Heart right ventricle (tissue), 16 donors: ENCODE data around the gene USP33. TPM values are rescaled to one million over a fixed set of nuclear protein-coding genes. Genes with fewer than 3 reads are reported as not detected.

Experiments
- ATAC-seq, 8 donors: fragments of 200-7000 bp; cut with Tn5 transposase; one replicate each; pipeline ENCODE4 v1.9.1; 2020; ENCODE audit warnings: mild to moderate bottlenecking in 8 of 8, moderate library complexity in 8 of 8, moderate number of reproducible peaks in 1 of 8
- DNase-seq, 2 donors: peaks; one replicate each; pipeline ENCODE4 v3.0.0-alpha.2; 2020
- H3K27ac ChIP-seq, 10 donors: fragments of 200-600 bp; sonication (generic) in 2 of 10; one replicate each; pipeline versions ENCODE4 v1.5.0 to v1.8.0; 2020 to 2022; ENCODE audit warnings: mild to moderate bottlenecking in 3 of 10
- H3K27me3 ChIP-seq, 7 donors: fragments of 200-600 bp; one replicate each; pipeline ENCODE4 v1.8.0; 2021 to 2022; ENCODE audit warnings: mild to moderate bottlenecking in 2 of 7
- H3K36me3 ChIP-seq, 9 donors: fragments of 200-600 bp; sonication (generic) in 1 of 9; one replicate each; pipeline versions ENCODE4 v1.5.0 to v1.8.0; 2020 to 2022; ENCODE audit warnings: mild to moderate bottlenecking in 2 of 9
- H3K4me1 ChIP-seq, 9 donors: fragments of 200-600 bp; sonication (generic) in 1 of 9; one replicate each; pipeline versions ENCODE4 v1.5.0 to v1.8.0; 2020 to 2022; ENCODE audit warnings: mild to moderate bottlenecking in 4 of 9
- H3K4me3 ChIP-seq, 10 donors: fragments of 200-600 bp; sonication (generic) in 2 of 10; one replicate each; pipeline versions ENCODE4 v1.5.0 to v1.8.0; 2020 to 2022; ENCODE audit warnings: mild to moderate bottlenecking in 7 of 10, moderate library complexity in 2 of 10
- H3K9me3 ChIP-seq, 11 donors: fragments of 200-600 bp in 10 of 11; sonication (generic) in 2 of 11; one replicate each; pipeline versions ENCODE4 v1.5.0 to v1.8.0; 2013 to 2022; ENCODE audit warnings: mild to moderate bottlenecking in 2 of 11, control low read depth in 1 of 11, moderate library complexity in 1 of 11
- WGBS, 2 donors: extraction: QIAGEN DNeasy Blood & Tissue Kit; methylation state at CpG; one replicate each; pipeline ENCODE4 v1.1.7; 2013; ENCODE audit warnings: inconsistent platforms in 1 of 2; 5-methylcytosine and 5-hydroxymethylcytosine counted together
- intact Hi-C, 10 donors: fragments of 100-400 bp; cut with DNase I; formaldehyde crosslinking; loops; one replicate each; pipeline versions ENCODE4 v1.11.1 to v1.14.2; 2022
- polyA plus RNA-seq, 2 donors: library from polyadenylated mRNA; stranded (reverse); fragments of 200-250 nt; gene quantifications; one replicate each; pipeline ENCODE4 v1.2.3, GENCODE V29; 2013
- total RNA-seq, 10 donors: library from RNA; stranded (reverse); fragmentation: NEBNext Ultra II Directional in 3 of 10; extraction: Animal tissue kit (Norgen Biotek cat#: 25700) in 3 of 10; gene quantifications; one replicate each; pipeline versions ENCODE4 v1.2.1 to v1.2.4, GENCODE V29; 2021 to 2023
- TF ChIP-seq, protein P1 (sequence below), 9 donors: fragments of 200-600 bp; sonication (generic) in 2 of 9; IDR thresholded peaks; one replicate each; pipeline versions ENCODE4 v1.5.0 to v1.8.0; 2021 to 2022; ENCODE audit warnings: antibody characterized with exemption in 9 of 9, mild to moderate bottlenecking in 5 of 9, moderate library complexity in 1 of 9
- donor health status: Arrhythmogenic right ventricular cardiomyopathy.
- donor health status: ischemic (EF 13 %, LVEDD 7.1; RV severe dilation, severe dysfunction).
- donor health status: healthy with polysubstance abuse.
- donor health status: DM: no; HTN: yes; CAD: no.
- donor health status: DM: no; HTN: no; CAD: no.
- donor health status: ischemic (EF 25% LVEDD 6.9; RV normal size, moderate dysfunction).
- donor health status: ischemic (EF 25% LVEDD 5.7; RV mildly dilated, moderate dysfunction).
- donor health status: healthy.
- donor health status: DM: yes; HTN: yes; CAD: no.
- donor health status: Ischemic cardiomyopathy.
- donor health status: ischemic (EF 35%, LVEDD 5.7; RV mildly dilated, moderate dysfunction).
- donor health status: nonischemic (EF 11% LVEDD 7.7; RV severe dilation, severe dysfunction).
- donor health status: DM: yes; HTN: yes; CAD: no.
- donor health status: PGD.
- donor health status: ischemic (EF 29% LVEDD 5.4; RV normal size, mild dysfunction).
- donor health status: nonischemic (EF 23%, LVEDD 6.1; RV moderate dilation, normal function).

The USP33 gene
- total and polyA plus RNA-seq, 12 donors, result 15.1 to 34.5 (median 27.7) TPM

DNA sequence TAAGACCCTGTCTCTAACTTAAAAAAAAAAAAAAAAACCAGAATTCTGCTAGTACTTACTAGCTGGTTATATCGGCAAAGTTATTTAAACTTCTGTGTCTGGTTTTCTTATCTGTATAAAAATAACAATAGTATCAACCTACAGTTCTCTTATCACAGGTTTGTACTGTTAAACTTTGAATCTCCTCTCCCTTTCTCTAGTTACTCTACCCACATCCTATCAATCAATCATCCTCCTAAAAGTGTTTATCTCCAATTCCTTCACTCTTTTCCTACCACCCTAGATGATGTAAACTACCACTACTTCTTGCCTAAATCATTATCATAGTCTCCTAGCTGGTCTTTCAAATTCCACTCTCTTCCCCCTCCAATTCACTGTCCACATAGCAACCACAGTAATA is 27.6 kb downstream of the USP33 start:
- Histone ChIP-seq H3K36me3 (peaks cover 0 to 87% (median 18%) of the 10 kb centered on the region in 9 donors), H3K4me3 (no peak overlapping the region), H3K4me1 (peaks cover 0 to 7% (median 0%) of the 10 kb centered on the region in 9 donors), H3K27ac (no peak overlapping the region), H3K27me3 (no peaks in the 10 kb centered on the region), H3K9me3 (no peaks in the 10 kb centered on the region)
- ATAC-seq, result no peak
- no peak for DNase-seq
- intact Hi-C loops, result no loop called here
- TF ChIP-seq, protein P1, sequence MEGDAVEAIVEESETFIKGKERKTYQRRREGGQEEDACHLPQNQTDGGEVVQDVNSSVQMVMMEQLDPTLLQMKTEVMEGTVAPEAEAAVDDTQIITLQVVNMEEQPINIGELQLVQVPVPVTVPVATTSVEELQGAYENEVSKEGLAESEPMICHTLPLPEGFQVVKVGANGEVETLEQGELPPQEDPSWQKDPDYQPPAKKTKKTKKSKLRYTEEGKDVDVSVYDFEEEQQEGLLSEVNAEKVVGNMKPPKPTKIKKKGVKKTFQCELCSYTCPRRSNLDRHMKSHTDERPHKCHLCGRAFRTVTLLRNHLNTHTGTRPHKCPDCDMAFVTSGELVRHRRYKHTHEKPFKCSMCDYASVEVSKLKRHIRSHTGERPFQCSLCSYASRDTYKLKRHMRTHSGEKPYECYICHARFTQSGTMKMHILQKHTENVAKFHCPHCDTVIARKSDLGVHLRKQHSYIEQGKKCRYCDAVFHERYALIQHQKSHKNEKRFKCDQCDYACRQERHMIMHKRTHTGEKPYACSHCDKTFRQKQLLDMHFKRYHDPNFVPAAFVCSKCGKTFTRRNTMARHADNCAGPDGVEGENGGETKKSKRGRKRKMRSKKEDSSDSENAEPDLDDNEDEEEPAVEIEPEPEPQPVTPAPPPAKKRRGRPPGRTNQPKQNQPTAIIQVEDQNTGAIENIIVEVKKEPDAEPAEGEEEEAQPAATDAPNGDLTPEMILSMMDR (IDR thresholded peaks at IDR 0.05), result no peak
- 33 to 39% methylated on average over 1 of the region's 1 CpG for WGBS, 2 donors

- no peak for ATAC-seq
- Histone ChIP-seq H3K9me3 (no peaks in the 10 kb centered on the region), H3K4me3 (no peak overlapping the region), H3K27ac (no peak overlapping the region), H3K36me3 (peaks cover 0 to 100% (median 50%) of the 10 kb centered on the region in 9 donors), H3K4me1 (peaks cover 0 to 3% (median 0%) of the 10 kb centered on the region in 9 donors), H3K27me3 (no peaks in the 10 kb centered on the region)
- WGBS, 2 donors, result 96 to 97% methylated on average over 4 of the region's 4 CpGs
- intact Hi-C loops, result loop anchor here in 1 of 10 donors (10.0 kb wide), 1 partner anchor 189 kb away; no protein-coding TSS in a partner anchor
- no peak for DNase-seq
- TF ChIP-seq, protein P1 (IDR thresholded peaks at IDR 0.05), result no peak
Observed at GRCh38 chr1:77725706-77726105, 33.9 kb downstream of the USP33 start.

DNA sequence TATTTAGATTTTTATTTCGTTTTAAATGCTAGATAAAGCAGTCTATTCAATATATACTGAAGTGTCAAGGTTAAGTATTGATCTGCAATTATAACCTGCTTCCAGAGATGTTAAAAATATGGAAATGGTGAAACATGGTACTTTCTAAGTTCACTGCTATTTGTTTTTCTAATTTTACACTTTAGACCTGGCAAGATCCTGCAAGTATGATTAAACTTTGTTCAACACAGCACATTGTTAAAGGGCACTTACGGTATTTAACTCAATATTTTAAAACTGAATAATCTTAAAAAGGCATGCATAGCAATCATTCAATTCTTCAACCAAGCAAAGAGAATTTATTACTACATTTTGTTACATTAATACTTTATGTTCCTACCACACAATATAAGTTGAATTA is 41.5 kb downstream of the USP33 start:
- Histone ChIP-seq H3K36me3 (peaks cover 0 to 100% (median 47%) of the 10 kb centered on the region in 9 donors), H3K4me1 (no peaks in the 10 kb centered on the region), H3K27ac (no peak overlapping the region), H3K4me3 (no peak overlapping the region), H3K27me3 (no peaks in the 10 kb centered on the region), H3K9me3 (no peaks in the 10 kb centered on the region)
- no peak for ATAC-seq
- WGBS, 2 donors, result 96 to 97% methylated on average over 2 of the region's 2 CpGs
- TF ChIP-seq, protein P1 (IDR thresholded peaks at IDR 0.05), result no peak
- DNase-seq, result no peak
- intact Hi-C loops, result loop anchor here in 1 of 10 donors (10.0 kb wide), 1 partner anchor 247 kb away; no protein-coding TSS in a partner anchor

- H3K4me1 ChIP-seq, result no peaks in the 10 kb centered on the region
- H3K9me3 ChIP-seq, result no peaks in the 10 kb centered on the region
- DNase-seq, result no peak
- H3K27ac ChIP-seq, result no peak overlapping the region
- no peak overlapping the region for H3K4me3 ChIP-seq
- TF ChIP-seq, protein P1 (IDR thresholded peaks at IDR 0.05), result no peak
- H3K36me3 ChIP-seq, result peaks cover 0 to 100% (median 46%) of the 10 kb centered on the region in 9 donors
- 97 to 98% methylated on average over 4 of the region's 4 CpGs for WGBS, 2 donors
- intact Hi-C loops, result loop anchor here in 1 of 10 donors (10.0 kb wide), 1 partner anchor 249 kb away; no protein-coding TSS in a partner anchor
- ATAC-seq, result no peak
- H3K27me3 ChIP-seq, result no peaks in the 10 kb centered on the region
Observed at GRCh38 chr1:77716065-77716464, 43.6 kb downstream of the USP33 start.
